Measurements from ENCODE around the gene KIAA1755. TPM values are rescaled to one million over a fixed set of nuclear protein-coding genes. Genes with fewer than 3 reads are reported as not detected.

KIAA1755 gene
- total RNA-seq, 1 donor from 2014 or later = 0.32 TPM

- no peak for ATAC-seq
Measured at GRCh38 chr20:38178065-38178491, 82.5 kb downstream of the KIAA1755 start.

- ATAC-seq = no peak
Measured at GRCh38 chr20:38177201-38177600, 83.3 kb downstream of the KIAA1755 start.

- no peak for ATAC-seq
Measured at GRCh38 chr20:38175304-38176180, 85.0 kb downstream of the KIAA1755 start.

- peak; percentile 76 for ATAC-seq
Measured at GRCh38 chr20:38173237-38174156, 87.0 kb downstream of the KIAA1755 start.

GRCh38 chr20:38172408-38172807, 88.1 kb downstream of the KIAA1755 start:
- ATAC-seq = no peak

- ATAC-seq = no peak
Measured at GRCh38 chr20:38171675-38172043, 88.9 kb downstream of the KIAA1755 start.

GRCh38 chr20:38170826-38171674, 89.5 kb downstream of the KIAA1755 start:
- no peak for ATAC-seq

GRCh38 chr20:38170219-38170825, 90.2 kb downstream of the KIAA1755 start:
- no peak for ATAC-seq

- ATAC-seq = no peak
Measured at GRCh38 chr20:38169636-38170193, 90.8 kb downstream of the KIAA1755 start.

- no peak for ATAC-seq
Measured at GRCh38 chr20:38168791-38169589, 91.5 kb downstream of the KIAA1755 start.

GRCh38 chr20:38167851-38168760, 92.4 kb downstream of the KIAA1755 start:
- no peak for ATAC-seq

GRCh38 chr20:38167328-38167850, 93.1 kb downstream of the KIAA1755 start:
- no peak for ATAC-seq

- ATAC-seq = no peak
Measured at GRCh38 chr20:38166703-38167233, 93.8 kb downstream of the KIAA1755 start.

- no peak for ATAC-seq
Measured at GRCh38 chr20:38165966-38166702, 94.4 kb downstream of the KIAA1755 start.

- peak; percentile 77 for ATAC-seq
Measured at GRCh38 chr20:38165089-38165965, 95.2 kb downstream of the KIAA1755 start, which contains the start of gene TGM2. TSS of gene TGM2 (minus strand) at chr20:38165270. CDS start at chr20:38165198, 72 bp downstream.

- ATAC-seq = no peak
Measured at GRCh38 chr20:38164624-38165088, 95.9 kb downstream of the KIAA1755 start.

GRCh38 chr20:38164069-38164468, 96.5 kb downstream of the KIAA1755 start:
- no peak for ATAC-seq
